Measurements from ENCODE around the gene SLC2A11. TPM values are rescaled to one million over a fixed set of nuclear protein-coding genes. Genes with fewer than 3 reads are reported as not detected.
A peak's percentile ranks its signal among the peaks of the same experiment; 100 is the strongest.

The SLC2A11 gene
- total RNA-seq, 4 donors from 2014 or later, result 6.9 to 28.9 (median 13.4) TPM

GRCh38 chr22:23832226-23833016 is 25.3 kb upstream of the SLC2A11 start:
- Histone ChIP-seq H3K27me3 (no peaks in the 10 kb centered on the region), H3K36me3 (peaks cover 0 to 93% (median 6%) of the 10 kb centered on the region in 3 donors), H3K4me3 (no peak overlapping the region), H3K4me1 (peaks cover 0 to 48% (median 6%) of the 10 kb centered on the region in 4 donors), H3K27ac (no peak overlapping the region), H3K9me3 (peaks cover 0 to 4% (median 0%) of the 10 kb centered on the region in 4 donors)
- 76 to 94% methylated on average over 5 to 9 of the region's 11 CpGs for WGBS, 2 donors
- no peak for DNase-seq (ENCODE audit: low spot score in 2 of 2)
- TF ChIP-seq POLR2A (IDR thresholded peaks at IDR 0.05), result no peak
- TF ChIP-seq EP300 (IDR thresholded peaks at IDR 0.05), result no peak
- no peak for TF ChIP-seq CTCF (IDR thresholded peaks at IDR 0.05)

- H3K27me3 ChIP-seq, result no peaks in the 10 kb centered on the region
- H3K4me1 ChIP-seq, result peaks cover 0 to 56% (median 7%) of the 10 kb centered on the region in 4 donors
- H3K9me3 ChIP-seq, result peaks cover 0 to 4% (median 0%) of the 10 kb centered on the region in 4 donors
- H3K27ac ChIP-seq, result peak overlapping the region in 1 of 4 donors; percentile 56
- H3K36me3 ChIP-seq, result peaks cover 0 to 85% (median 6%) of the 10 kb centered on the region in 3 donors
- TF ChIP-seq EP300 (IDR thresholded peaks at IDR 0.05) (no peak), POLR2A (IDR thresholded peaks at IDR 0.05) (no peak), CTCF (IDR thresholded peaks at IDR 0.05) (no peak)
- H3K4me3 ChIP-seq, result no peak overlapping the region
- DNase-seq (ENCODE audit: low spot score in 2 of 2), result no peak
- WGBS, 2 donors, result 89 to 91% methylated on average over 13 to 16 of the region's 16 CpGs
Observed at GRCh38 chr22:23833017-23833751, 24.5 kb upstream of the SLC2A11 start.

GRCh38 chr22:23833911-23834317 is 23.8 kb upstream of the SLC2A11 start:
- Histone ChIP-seq H3K27ac (peak overlapping the region in 1 of 4 donors; percentile 56), H3K27me3 (no peaks in the 10 kb centered on the region), H3K4me3 (no peak overlapping the region), H3K9me3 (peaks cover 0 to 4% (median 0%) of the 10 kb centered on the region in 4 donors), H3K36me3 (peaks cover 0 to 78% (median 6%) of the 10 kb centered on the region in 3 donors), H3K4me1 (peaks cover 0 to 63% (median 15%) of the 10 kb centered on the region in 4 donors)
- no peak for DNase-seq (ENCODE audit: low spot score in 2 of 2)
- TF ChIP-seq EP300 (IDR thresholded peaks at IDR 0.05) (no peak), CTCF (IDR thresholded peaks at IDR 0.05) (no peak), POLR2A (IDR thresholded peaks at IDR 0.05) (no peak)
- 67 to 78% methylated on average over 12 to 13 of the region's 13 CpGs for WGBS, 2 donors

- H3K4me1 ChIP-seq, result peaks cover 0 to 68% (median 18%) of the 10 kb centered on the region in 4 donors
- no peaks in the 10 kb centered on the region for H3K27me3 ChIP-seq
- TF ChIP-seq CTCF (IDR thresholded peaks at IDR 0.05) (no peak), EP300 (IDR thresholded peaks at IDR 0.05) (no peak), POLR2A (IDR thresholded peaks at IDR 0.05) (no peak)
- no peak overlapping the region for H3K4me3 ChIP-seq
- peaks cover 0 to 1% (median 0%) of the 10 kb centered on the region in 4 donors for H3K9me3 ChIP-seq
- H3K27ac ChIP-seq, result peak overlapping the region in 2 of 4 donors; percentile 43 to 56
- H3K36me3 ChIP-seq, result peaks cover 0 to 73% (median 6%) of the 10 kb centered on the region in 3 donors
- DNase-seq (ENCODE audit: low spot score in 2 of 2), result no peak
- 82% methylated on average over 3 of the region's 3 CpGs for WGBS, 2 donors
Observed at GRCh38 chr22:23834406-23834792, 23.3 kb upstream of the SLC2A11 start.
